Smooth muscle cell (in vitro differentiated cells): Measurements from ENCODE around the gene ARAP1. TPM values are rescaled to one million over a fixed set of nuclear protein-coding genes. Genes with fewer than 3 reads are reported as not detected.

Source experiments
- DNase-seq: peaks from one replicate; lab custom pipeline; 2025; ENCODE audit not compliant: unreplicated experiment; lab: John Stamatoyannopoulos, UW
- H2AFZ ChIP-seq: fragments of 200-600 bp; sonication (generic); 2 replicates; pipeline ENCODE4 v1.6.0; 2016; ENCODE audit warnings: antibody characterized with exemption, low read depth, mild to moderate bottlenecking
- H3F3A ChIP-seq: fragments of 200-600 bp; sonication (generic); 2 replicates; pipeline ENCODE4 v1.6.0; 2017; ENCODE audit warnings: antibody characterized with exemption, low read depth
- H3K27ac ChIP-seq: fragments of 200-600 bp; sonication (generic); 2 replicates; pipeline ENCODE4 v1.5.1; 2016; ENCODE audit warnings: low read depth, mild to moderate bottlenecking
- H3K27me3 ChIP-seq: fragments of 200-600 bp; sonication (generic); 2 replicates; pipeline ENCODE4 v1.6.1; 2016; ENCODE audit warnings: low read depth, mild to moderate bottlenecking
- H3K36me3 ChIP-seq: fragments of 200-600 bp; sonication (generic); 2 replicates; pipeline ENCODE4 v1.5.1; 2016; ENCODE audit warnings: low read depth
- H3K4me1 ChIP-seq: fragments of 200-600 bp; sonication (generic); 2 replicates; pipeline ENCODE4 v1.5.1; 2016; ENCODE audit warnings: low read depth
- H3K4me2 ChIP-seq: fragments of 200-600 bp; sonication (generic); 2 replicates; pipeline ENCODE4 v1.6.0; 2016; ENCODE audit warnings: mild to moderate bottlenecking
- H3K4me3 ChIP-seq: fragments of 200-600 bp; sonication (generic); 2 replicates; pipeline ENCODE4 v1.5.1; 2016; ENCODE audit warnings: mild to moderate bottlenecking
- H3K79me2 ChIP-seq: fragments of 200-600 bp; sonication (generic); 2 replicates; pipeline ENCODE4 v1.6.0; 2016; ENCODE audit warnings: low read depth, mild to moderate bottlenecking
- H3K9ac ChIP-seq: fragments of 200-600 bp; sonication (generic); 2 replicates; pipeline ENCODE4 v1.6.0; 2016; ENCODE audit warnings: low read depth
- H3K9me3 ChIP-seq: fragments of 200-600 bp; sonication (generic); replicated peaks from 2 replicates; pipeline ENCODE4 v1.5.1; 2016; ENCODE audit warnings: low read depth
- H4K20me1 ChIP-seq: fragments of 200-600 bp; sonication (generic); 2 replicates; pipeline ENCODE4 v1.6.0; 2016; ENCODE audit warnings: low read depth
- WGBS: methylation state at CpG from one replicate; pipeline ENCODE4 v1.1.7; 2016; ENCODE audit warnings: low lambda C conversion rate; 5-methylcytosine and 5-hydroxymethylcytosine counted together
- polyA plus RNA-seq: library from polyadenylated mRNA; unstranded; fragments of >200 nt; fragmentation: Nextera tagmentation; extraction: Ambion mirVana; gene quantifications from 2 replicates; pipeline ENCODE4 v1.2.1, GENCODE V29; 2016
- total RNA-seq: library from RNA; depleted of rRNA; stranded (reverse); fragments of >200 nt; gene quantifications from 2 replicates; pipeline ENCODE4 v1.2.3, GENCODE V29; 2014
- TF ChIP-seq, protein P1 (sequence below): fragments of 200-600 bp; sonication (generic); IDR thresholded peaks from 2 replicates; pipeline ENCODE4 v1.5.1; 2017; ENCODE audit warnings: borderline replicate concordance, mild to moderate bottlenecking, antibody characterized with exemption; ENCODE audit not compliant: insufficient read depth, poor library complexity, severe bottlenecking

ARAP1 gene
- total and polyA plus RNA-seq, 2 experiments from 2014 or later: 45.2 to 45.6 TPM

GRCh38 chr11:72641522-72642042, 110.6 kb downstream of the ARAP1 start:
- Histone ChIP-seq H2AFZ (no peak overlapping the region), H3K9me3 (no peaks in the 10 kb centered on the region), H3K4me3 (no peak overlapping the region), H4K20me1 (no peaks in the 10 kb centered on the region), H3K36me3 (no peaks in the 10 kb centered on the region), H3K27me3 (peaks cover 45% of the 10 kb centered on the region), H3F3A (no peaks in the 10 kb centered on the region), H3K79me2 (no peaks in the 10 kb centered on the region), H3K4me2 (peak overlapping the region; percentile 96), H3K9ac (no peak overlapping the region), H3K4me1 (peaks cover 5% of the 10 kb centered on the region), H3K27ac (no peak overlapping the region)
- TF ChIP-seq, protein P1, sequence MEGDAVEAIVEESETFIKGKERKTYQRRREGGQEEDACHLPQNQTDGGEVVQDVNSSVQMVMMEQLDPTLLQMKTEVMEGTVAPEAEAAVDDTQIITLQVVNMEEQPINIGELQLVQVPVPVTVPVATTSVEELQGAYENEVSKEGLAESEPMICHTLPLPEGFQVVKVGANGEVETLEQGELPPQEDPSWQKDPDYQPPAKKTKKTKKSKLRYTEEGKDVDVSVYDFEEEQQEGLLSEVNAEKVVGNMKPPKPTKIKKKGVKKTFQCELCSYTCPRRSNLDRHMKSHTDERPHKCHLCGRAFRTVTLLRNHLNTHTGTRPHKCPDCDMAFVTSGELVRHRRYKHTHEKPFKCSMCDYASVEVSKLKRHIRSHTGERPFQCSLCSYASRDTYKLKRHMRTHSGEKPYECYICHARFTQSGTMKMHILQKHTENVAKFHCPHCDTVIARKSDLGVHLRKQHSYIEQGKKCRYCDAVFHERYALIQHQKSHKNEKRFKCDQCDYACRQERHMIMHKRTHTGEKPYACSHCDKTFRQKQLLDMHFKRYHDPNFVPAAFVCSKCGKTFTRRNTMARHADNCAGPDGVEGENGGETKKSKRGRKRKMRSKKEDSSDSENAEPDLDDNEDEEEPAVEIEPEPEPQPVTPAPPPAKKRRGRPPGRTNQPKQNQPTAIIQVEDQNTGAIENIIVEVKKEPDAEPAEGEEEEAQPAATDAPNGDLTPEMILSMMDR: no peak
- 61% methylated on average over 12 of the region's 12 CpGs for WGBS
- DNase-seq: no peak

GRCh38 chr11:72639502-72640375, 112.5 kb downstream of the ARAP1 start:
- WGBS: 90% methylated on average over 23 of the region's 23 CpGs
- TF ChIP-seq, protein P1: no peak
- Histone ChIP-seq H3F3A (no peaks in the 10 kb centered on the region), H3K79me2 (no peaks in the 10 kb centered on the region), H4K20me1 (no peaks in the 10 kb centered on the region), H3K4me2 (no peak overlapping the region), H3K36me3 (no peaks in the 10 kb centered on the region), H2AFZ (no peak overlapping the region), H3K9me3 (no peaks in the 10 kb centered on the region), H3K27ac (no peak overlapping the region), H3K27me3 (peaks cover 45% of the 10 kb centered on the region), H3K9ac (no peak overlapping the region), H3K4me3 (no peak overlapping the region), H3K4me1 (peaks cover 5% of the 10 kb centered on the region)
- no peak for DNase-seq

GRCh38 chr11:72637926-72638325, 114.3 kb downstream of the ARAP1 start:
- H3K9me3 ChIP-seq: no peaks in the 10 kb centered on the region
- WGBS: 90% methylated on average over 8 of the region's 8 CpGs
- H3K4me1 ChIP-seq: peaks cover 5% of the 10 kb centered on the region
- no peaks in the 10 kb centered on the region for H3K36me3 ChIP-seq
- H2AFZ ChIP-seq: no peak overlapping the region
- H3K9ac ChIP-seq: no peak overlapping the region
- no peak overlapping the region for H3K4me3 ChIP-seq
- no peaks in the 10 kb centered on the region for H3F3A ChIP-seq
- no peak overlapping the region for H3K27ac ChIP-seq
- H3K27me3 ChIP-seq: peaks cover 45% of the 10 kb centered on the region
- TF ChIP-seq, protein P1: no peak
- no peak overlapping the region for H3K4me2 ChIP-seq
- no peaks in the 10 kb centered on the region for H4K20me1 ChIP-seq
- H3K79me2 ChIP-seq: no peaks in the 10 kb centered on the region
- no peak for DNase-seq
